ENCODE data around the gene STX12.

Gene STX12

DNA sequence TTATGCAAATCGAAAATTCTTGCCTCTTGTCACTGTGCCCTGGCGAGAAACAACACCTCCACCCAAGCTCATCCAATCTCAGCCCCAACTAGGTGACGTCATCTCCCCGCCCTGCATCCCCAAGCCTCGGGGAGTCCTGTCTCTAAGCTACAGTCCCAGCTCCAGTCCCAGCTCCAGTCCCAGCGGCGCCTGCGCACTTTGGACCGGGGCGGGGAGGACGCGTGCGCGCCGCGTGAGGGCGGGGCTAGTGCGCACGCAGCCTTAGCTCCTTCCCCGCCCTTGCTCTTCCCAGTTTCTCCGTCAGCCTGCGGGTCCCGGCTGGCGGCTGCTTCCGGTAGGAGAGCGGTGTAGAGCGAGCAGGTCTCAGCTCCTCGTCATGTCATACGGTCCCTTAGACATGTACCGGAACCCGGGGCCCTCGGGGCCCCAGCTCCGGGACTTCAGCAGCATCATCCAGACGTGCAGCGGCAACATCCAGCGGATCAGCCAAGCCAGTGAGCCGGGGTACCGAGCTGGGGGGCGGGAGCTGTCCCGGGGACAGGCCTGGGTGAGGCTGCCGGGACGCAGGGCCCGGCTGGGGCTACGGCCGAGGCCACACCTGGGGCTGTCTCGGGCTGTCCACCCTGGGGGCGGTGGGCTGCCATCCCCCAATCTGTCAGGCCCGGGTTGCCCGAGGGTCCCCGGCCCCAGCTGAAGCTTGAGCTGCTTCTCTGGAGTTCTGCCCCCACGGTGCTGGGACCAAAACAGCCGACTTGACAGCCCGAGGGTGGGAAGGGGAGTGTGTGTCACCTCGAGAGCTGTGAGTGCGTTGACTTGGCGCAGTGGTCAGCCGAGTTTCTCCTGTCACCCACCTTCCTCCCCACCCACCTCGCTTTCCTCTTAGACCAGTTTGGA lies at the start of gene STX12:
TSS of gene STX12 (plus strand) at position 288 of the 894 bp plus-strand sequence. CDS start at position 377, 89 bp downstream.
- Mint-ChIP-seq H3K4me3 (peak within 1 kb of the TSS; percentile 94), H3K9me3 (no peaks in the 10 kb centered on the region), H3K4me1 (ENCODE audit: low read depth) (peaks cover 28% of the 10 kb centered on the region), H3K27ac (peak within 1 kb of the TSS; percentile 87), H3K27me3 (no peaks in the 10 kb centered on the region), H3K36me3 (ENCODE audit: low read depth) (peaks cover 29% of the 10 kb centered on the region)
- intact Hi-C loops (cut with micrococcal nuclease): loop anchor here (2.0 kb wide), 1 partner anchor 48 kb away; the partner anchor contains the start of gene FAM76A

DNA sequence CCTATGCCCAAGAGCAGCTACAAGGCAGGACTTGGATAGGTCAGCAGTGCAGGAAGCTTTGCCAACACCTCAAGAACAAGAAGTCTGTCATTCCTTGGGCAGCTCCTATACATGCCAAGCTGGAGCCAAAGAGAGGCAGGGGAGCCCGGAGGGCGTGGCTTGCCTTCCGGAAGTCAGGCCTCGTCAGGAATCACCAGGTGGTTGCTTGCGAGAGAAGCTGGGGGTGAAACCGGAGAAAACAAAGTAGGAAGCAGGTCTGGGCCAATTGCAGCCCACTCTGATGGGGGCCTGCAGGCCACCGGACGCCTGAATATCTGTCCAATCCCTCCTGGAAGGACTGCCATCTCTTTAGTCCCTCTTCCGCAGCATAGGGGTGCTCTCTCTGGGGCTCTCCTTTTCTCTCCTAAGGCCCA lies 48.1 kb upstream of the STX12 start:
- intact Hi-C loops (cut with micrococcal nuclease): loop anchor here (2.0 kb wide), 2 partner anchors 48 to 52 kb away; partner anchors contain the start of genes IFI6 and STX12
- Mint-ChIP-seq H3K27me3 (peaks cover 5% of the 10 kb centered on the region), H3K4me1 (ENCODE audit: low read depth) (peaks cover 15% of the 10 kb centered on the region), H3K4me3 (peak overlapping the region; percentile 78), H3K9me3 (no peaks in the 10 kb centered on the region), H3K27ac (peak overlapping the region; percentile 92), H3K36me3 (ENCODE audit: low read depth) (peaks cover 20% of the 10 kb centered on the region)

DNA sequence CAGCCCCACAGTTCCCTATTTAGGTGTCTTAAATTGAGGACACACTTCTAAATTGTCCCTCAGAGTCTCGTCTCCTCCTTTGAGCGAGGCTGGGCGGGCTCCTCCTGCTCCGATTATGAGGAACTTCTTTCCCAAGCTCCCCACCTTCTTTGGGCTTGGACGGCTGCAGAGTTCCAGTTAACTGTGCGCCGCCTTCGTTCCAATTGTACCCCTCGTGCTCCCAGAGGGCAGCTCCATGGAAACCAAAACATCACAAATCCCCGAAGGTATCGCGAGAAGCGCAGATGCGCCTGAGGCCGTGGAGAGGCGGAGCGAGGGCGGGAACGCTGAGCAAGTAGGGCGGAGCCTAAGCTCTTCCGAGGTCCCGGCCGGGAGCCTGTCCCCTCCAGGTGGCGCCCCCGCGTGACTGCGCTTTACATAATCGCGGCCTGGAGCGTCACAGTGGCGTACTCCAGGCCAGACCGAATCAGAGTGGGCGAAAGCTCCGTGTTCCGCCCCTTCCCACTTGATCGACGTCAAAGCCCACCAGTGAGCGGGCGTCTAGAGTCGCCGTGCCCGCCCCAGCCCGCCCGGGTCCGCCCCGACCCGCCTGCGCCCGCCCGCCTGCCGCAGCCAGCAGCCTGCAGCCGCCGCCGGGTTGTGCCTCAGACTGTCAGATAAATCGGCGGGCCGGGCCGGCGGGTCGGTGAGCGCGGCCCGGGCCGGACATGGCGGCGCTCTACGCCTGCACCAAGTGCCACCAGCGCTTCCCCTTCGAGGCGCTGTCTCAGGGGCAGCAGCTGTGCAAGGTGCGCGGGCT lies 47.4 kb upstream of the STX12 start, which contains the start of gene FAM76A:
TSS of gene FAM76A (plus strand) at position 588 of the 799 bp plus-strand sequence. CDS start at position 708, 120 bp downstream.
- peaks cover 26% of the 10 kb centered on the region for H3K36me3 Mint-ChIP-seq (ENCODE audit: low read depth)
- H3K27me3 Mint-ChIP-seq: no peaks in the 10 kb centered on the region
- H3K4me1 Mint-ChIP-seq (ENCODE audit: low read depth): peaks cover 16% of the 10 kb centered on the region
- intact Hi-C loops (cut with micrococcal nuclease): loop anchor here (2.0 kb wide), 2 partner anchors 47 to 53 kb away; partner anchors contain the start of genes IFI6 and STX12
- no peaks in the 10 kb centered on the region for H3K9me3 Mint-ChIP-seq
- peak within 1 kb of the TSS; percentile 78 for H3K4me3 Mint-ChIP-seq
- H3K27ac Mint-ChIP-seq: peak within 1 kb of the TSS; percentile 92

DNA sequence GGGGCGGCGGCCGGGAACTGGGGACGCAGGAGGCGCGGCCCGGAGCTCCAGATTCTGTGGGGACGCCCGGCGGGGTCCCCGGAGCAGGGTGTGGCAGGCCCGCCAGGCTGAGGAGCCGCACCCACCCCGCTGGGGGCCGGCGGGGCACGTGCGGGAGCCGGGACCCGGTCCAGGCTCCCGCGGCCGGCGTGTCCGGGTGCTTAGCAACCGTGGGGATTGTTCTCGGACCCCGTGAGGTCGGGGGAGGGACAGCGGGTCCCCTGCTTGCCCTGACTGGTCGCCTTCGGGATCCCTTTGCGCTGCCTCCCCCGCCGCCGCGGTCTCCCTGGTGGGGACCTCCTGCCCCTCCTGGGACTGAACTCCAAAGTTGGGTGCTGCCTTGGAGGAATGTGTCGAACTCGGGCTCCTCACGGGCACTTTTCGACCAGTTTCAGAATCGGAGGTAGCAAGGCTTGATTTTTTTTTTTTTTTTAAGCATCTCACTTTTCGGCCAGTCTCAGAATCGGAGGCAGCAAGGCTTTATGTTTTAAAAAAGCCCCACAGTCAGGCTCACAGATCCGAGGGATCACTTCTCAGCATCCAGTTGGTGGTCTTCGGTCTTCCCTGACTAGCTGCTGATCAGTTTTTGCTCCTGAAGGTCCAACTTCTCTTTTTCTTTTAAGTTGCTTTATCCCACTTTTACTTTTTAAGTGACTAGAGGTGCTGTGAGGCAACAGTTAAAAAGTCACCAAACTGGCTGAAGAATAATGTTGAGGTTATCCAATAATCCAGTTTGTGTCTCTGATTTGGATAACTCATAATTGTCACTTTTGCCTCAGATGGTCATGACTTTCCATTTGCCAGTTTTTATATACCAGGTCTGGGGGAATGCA lies 46.6 kb upstream of the STX12 start:
- peaks cover 16% of the 10 kb centered on the region for H3K4me1 Mint-ChIP-seq (ENCODE audit: low read depth)
- peak overlapping the region; percentile 78 for H3K4me3 Mint-ChIP-seq
- H3K27ac Mint-ChIP-seq: peak overlapping the region; percentile 92
- H3K9me3 Mint-ChIP-seq: no peaks in the 10 kb centered on the region
- H3K36me3 Mint-ChIP-seq (ENCODE audit: low read depth): peaks cover 34% of the 10 kb centered on the region
- intact Hi-C loops (cut with micrococcal nuclease): no loop called here
- no peaks in the 10 kb centered on the region for H3K27me3 Mint-ChIP-seq

DNA sequence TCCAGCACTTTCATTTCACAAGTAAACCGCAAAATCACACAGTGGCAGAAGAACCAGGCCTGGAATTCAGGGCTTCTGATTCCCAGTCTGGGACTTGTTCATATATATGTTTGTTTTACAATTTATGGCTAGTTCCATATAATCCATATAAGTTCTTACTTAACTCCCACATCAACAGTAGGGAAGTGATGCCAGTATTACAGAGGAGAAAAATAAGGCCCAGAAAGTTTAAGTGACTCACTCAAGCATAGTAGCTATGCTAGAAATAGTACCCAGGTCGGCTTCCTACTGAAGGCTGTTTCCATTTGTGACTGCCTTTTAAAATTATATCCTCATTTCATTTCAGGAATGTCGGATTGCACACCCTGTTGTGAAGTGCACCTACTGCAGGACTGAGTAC lies 45.9 kb upstream of the STX12 start:
- H3K4me3 Mint-ChIP-seq: no peak overlapping the region

DNA sequence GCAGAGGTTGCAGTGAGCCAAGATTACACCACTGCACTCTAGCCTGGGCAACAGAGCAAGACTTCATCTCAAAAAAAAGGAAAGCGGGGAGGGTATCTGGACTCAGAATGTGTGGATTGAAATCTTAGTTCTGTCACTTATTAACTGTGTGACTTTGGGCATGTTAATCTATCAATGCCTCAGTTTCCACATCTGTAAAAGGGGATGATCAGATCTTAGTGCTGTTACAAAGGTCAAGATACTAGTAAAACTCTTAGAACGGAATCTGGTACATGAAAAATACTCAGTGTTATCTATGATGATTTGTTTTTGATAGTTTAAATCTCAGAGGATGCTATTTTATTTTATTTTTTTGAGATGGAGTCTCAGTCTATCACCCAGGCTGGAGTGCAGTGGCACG lies 36.8 kb upstream of the STX12 start:
- intact Hi-C loops (cut with micrococcal nuclease): no loop called here
- no peaks in the 10 kb centered on the region for H3K4me1 Mint-ChIP-seq (ENCODE audit: low read depth)
- no peak overlapping the region for H3K4me3 Mint-ChIP-seq
- H3K9me3 Mint-ChIP-seq: no peaks in the 10 kb centered on the region
- H3K36me3 Mint-ChIP-seq (ENCODE audit: low read depth): peaks cover 83% of the 10 kb centered on the region
- H3K27ac Mint-ChIP-seq: no peak overlapping the region
- H3K27me3 Mint-ChIP-seq: no peaks in the 10 kb centered on the region

More for the DNA sequence above, 45.9 kb upstream of the STX12 start:
- Mint-ChIP-seq H3K27me3 (no peaks in the 10 kb centered on the region), H3K27ac (peak overlapping the region; percentile 92), H3K9me3 (no peaks in the 10 kb centered on the region), H3K4me1 (ENCODE audit: low read depth) (peaks cover 16% of the 10 kb centered on the region), H3K36me3 (ENCODE audit: low read depth) (peaks cover 40% of the 10 kb centered on the region)
- intact Hi-C loops (cut with micrococcal nuclease): no loop called here

DNA sequence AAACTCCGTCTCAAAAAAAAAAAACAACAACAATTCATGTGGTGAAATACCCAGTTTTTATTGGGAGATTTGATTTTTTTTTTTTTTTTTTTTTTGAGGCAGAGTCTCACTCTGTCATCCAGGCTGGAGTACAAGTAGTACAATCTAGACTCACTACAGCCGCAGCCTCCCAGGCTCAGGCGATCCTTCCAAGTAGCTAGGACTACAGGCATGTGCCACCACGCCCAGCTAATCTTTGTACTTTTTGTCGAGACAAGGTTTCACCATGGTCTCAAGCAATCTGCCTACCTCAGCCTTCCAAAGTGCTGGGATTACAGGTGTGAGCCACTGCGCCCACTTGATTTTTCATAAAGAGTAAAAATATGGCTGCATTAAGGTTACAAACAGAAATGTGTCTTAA lies 31.9 kb upstream of the STX12 start:
- intact Hi-C loops (cut with micrococcal nuclease): loop anchor here (10.0 kb wide), 1 partner anchor 64 kb away; no protein-coding TSS in a partner anchor
- no peaks in the 10 kb centered on the region for H3K9me3 Mint-ChIP-seq
- no peak overlapping the region for H3K27ac Mint-ChIP-seq
- H3K27me3 Mint-ChIP-seq: no peaks in the 10 kb centered on the region
- no peaks in the 10 kb centered on the region for H3K4me1 Mint-ChIP-seq (ENCODE audit: low read depth)
- H3K4me3 Mint-ChIP-seq: no peak overlapping the region
- peaks cover 68% of the 10 kb centered on the region for H3K36me3 Mint-ChIP-seq (ENCODE audit: low read depth)

DNA sequence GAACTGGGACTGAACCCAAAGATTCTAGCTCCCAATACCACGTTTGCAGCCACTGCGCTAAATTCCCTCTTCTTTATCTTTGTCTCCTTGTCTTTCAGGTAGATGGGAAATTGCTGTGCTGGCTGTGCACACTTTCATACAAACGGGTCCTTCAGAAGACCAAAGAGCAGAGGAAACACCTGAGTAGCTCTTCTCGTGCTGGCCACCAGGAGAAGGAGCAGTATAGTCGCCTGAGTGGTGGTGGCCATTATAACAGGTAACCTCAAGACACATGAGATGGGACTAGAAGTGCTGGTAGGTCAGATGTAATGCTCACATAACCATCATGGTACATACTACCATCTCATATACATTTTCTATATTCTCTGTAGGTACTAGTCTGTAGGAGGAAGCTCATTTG lies 28.5 kb upstream of the STX12 start:
- Mint-ChIP-seq H3K27ac (no peak overlapping the region), H3K4me1 (ENCODE audit: low read depth) (peaks cover 3% of the 10 kb centered on the region)

DNA sequence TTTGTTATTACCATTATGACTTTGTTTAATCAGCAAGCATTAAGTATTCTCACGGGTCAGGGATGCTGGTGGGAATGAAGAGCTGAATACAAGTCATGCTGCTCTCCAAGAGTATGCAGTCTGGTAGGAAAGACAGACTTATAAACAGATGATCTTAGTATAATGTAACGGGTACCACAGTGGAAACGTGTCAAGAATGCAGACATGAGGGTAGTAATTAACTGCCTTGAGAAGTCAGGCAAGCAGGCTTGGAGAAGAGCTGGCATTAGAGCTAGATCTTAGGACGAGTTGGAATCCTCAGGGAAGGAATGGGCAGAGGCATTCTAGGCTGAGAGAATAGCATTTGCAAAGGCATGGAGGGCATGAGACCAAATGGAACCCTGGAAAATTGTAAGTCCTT lies 27.6 kb upstream of the STX12 start:
- Mint-ChIP-seq H3K4me1 (ENCODE audit: low read depth) (peaks cover 13% of the 10 kb centered on the region), H3K4me3 (no peak overlapping the region), H3K27ac (no peak overlapping the region), H3K27me3 (no peaks in the 10 kb centered on the region), H3K9me3 (no peaks in the 10 kb centered on the region), H3K36me3 (ENCODE audit: low read depth) (peaks cover 67% of the 10 kb centered on the region)
- intact Hi-C loops (cut with micrococcal nuclease): loop anchor here (10.0 kb wide), 1 partner anchor 59 kb away; no protein-coding TSS in a partner anchor

More for the DNA sequence above, 28.5 kb upstream of the STX12 start:
- Mint-ChIP-seq H3K36me3 (ENCODE audit: low read depth) (peaks cover 67% of the 10 kb centered on the region), H3K9me3 (no peaks in the 10 kb centered on the region), H3K27me3 (no peaks in the 10 kb centered on the region), H3K4me3 (no peak overlapping the region)
- intact Hi-C loops (cut with micrococcal nuclease): loop anchor here (10.0 kb wide), 1 partner anchor 60 kb away; no protein-coding TSS in a partner anchor

DNA sequence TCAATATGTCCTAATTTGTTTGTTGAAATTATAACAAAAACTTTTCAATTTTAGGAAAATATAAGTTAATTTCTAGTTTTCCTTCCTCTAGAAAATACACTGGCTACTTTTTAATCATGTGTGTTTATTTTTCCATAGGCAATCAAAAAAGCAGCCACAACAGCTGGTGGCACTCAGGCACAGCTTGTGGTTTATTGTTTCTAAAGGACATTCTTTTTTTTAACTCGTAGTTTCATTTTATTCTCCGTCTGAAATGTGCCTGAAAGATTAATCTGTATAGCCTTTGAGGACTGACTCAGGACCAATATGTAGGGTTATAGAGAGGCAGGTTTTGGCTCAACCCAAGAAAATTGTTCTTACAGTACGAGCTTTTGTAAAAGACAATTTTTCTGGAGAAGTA lies 20.7 kb upstream of the STX12 start:
- no peaks in the 10 kb centered on the region for H3K27me3 Mint-ChIP-seq
- intact Hi-C loops (cut with micrococcal nuclease): no loop called here
- no peaks in the 10 kb centered on the region for H3K9me3 Mint-ChIP-seq
- no peak overlapping the region for H3K4me3 Mint-ChIP-seq
- peaks cover 90% of the 10 kb centered on the region for H3K36me3 Mint-ChIP-seq (ENCODE audit: low read depth)
- no peak overlapping the region for H3K27ac Mint-ChIP-seq
- H3K4me1 Mint-ChIP-seq (ENCODE audit: low read depth): peaks cover 17% of the 10 kb centered on the region

DNA sequence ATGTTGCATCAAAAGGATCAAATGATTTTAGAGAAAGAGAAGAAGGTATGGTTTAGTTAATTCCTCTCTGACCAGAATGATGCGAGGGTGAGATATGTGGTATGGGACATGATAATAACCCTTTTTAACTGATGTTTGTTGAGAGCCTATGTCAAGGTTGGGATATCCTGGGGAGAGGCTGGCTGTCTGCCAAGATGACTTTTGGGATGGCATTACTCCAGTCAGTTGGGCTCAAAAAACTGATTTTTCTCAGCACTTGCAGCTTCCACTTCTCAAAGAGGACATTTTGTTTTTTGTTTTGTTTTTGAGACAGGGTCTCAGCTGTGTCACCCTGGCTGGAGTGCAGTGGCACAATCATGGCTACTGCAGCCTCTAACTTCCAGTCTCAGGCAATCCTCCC lies 17.7 kb upstream of the STX12 start:
- intact Hi-C loops (cut with micrococcal nuclease): no loop called here
- Mint-ChIP-seq H3K4me3 (no peak overlapping the region), H3K36me3 (ENCODE audit: low read depth) (peaks cover 95% of the 10 kb centered on the region), H3K27ac (no peak overlapping the region), H3K4me1 (ENCODE audit: low read depth) (peaks cover 6% of the 10 kb centered on the region), H3K27me3 (no peaks in the 10 kb centered on the region), H3K9me3 (no peaks in the 10 kb centered on the region)

DNA sequence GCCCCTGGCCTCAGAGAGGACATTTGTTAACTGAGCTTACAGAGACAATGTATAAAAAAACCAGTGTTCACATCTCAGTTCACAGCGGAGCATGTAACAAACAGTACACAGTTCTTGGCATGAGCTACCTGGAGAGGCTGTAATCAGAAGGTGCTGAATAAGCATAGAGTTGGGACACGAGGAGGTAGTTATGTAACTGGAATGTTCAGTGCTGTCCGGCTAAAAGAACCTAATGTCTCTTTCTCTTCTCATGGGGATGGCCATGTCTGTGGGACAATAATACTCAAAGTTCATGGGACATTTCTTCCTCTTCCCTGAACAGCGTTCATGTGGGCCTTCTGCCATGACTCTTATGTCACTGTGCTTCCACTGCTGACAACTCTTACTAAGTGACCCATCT lies 17.2 kb upstream of the STX12 start:
- no peak overlapping the region for H3K4me3 Mint-ChIP-seq
- intact Hi-C loops (cut with micrococcal nuclease): no loop called here
- no peak overlapping the region for H3K27ac Mint-ChIP-seq
- H3K9me3 Mint-ChIP-seq: no peaks in the 10 kb centered on the region
- H3K27me3 Mint-ChIP-seq: no peaks in the 10 kb centered on the region
- H3K4me1 Mint-ChIP-seq (ENCODE audit: low read depth): peaks cover under 1% of the 10 kb centered on the region
- H3K36me3 Mint-ChIP-seq (ENCODE audit: low read depth): peaks cover 95% of the 10 kb centered on the region

DNA sequence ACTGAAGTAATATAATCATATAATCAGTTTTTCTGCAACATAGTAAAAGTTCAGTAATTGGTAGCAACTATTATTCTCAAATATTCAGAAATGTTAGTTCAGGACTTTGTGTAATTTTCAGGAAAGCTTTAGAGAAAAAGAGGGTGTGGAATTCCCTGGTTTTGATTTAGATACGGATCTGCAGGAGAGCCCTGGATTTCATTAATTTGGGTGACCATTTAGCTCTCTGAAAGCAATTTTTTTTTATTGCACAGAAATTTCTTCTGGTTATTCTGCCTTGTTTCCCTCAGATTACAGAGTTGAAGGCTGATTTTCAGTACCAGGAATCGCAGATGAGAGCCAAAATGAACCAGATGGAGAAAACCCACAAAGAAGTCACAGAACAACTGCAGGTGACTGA lies 13.8 kb upstream of the STX12 start:
- Mint-ChIP-seq H3K4me3 (no peak overlapping the region), H3K27me3 (no peaks in the 10 kb centered on the region), H3K4me1 (ENCODE audit: low read depth) (no peaks in the 10 kb centered on the region), H3K27ac (no peak overlapping the region), H3K36me3 (ENCODE audit: low read depth) (peaks cover 71% of the 10 kb centered on the region), H3K9me3 (no peaks in the 10 kb centered on the region)
- intact Hi-C loops (cut with micrococcal nuclease): no loop called here
